NCI-H748 treated with DMSO at 0.1 percent for 48 hours (cell line): ENCODE measurements around the gene ATAD2B.
"Not testable (repeated sequence)": the region's sequence is repeated elsewhere in the genome, so short reads cannot be mapped to it uniquely, and the experiment has no call there.

ENCODE experiments used
- DNase-seq: peaks from one replicate; lab custom pipeline; 2025; lab: John Stamatoyannopoulos, UW

ATAD2B gene

DNA sequence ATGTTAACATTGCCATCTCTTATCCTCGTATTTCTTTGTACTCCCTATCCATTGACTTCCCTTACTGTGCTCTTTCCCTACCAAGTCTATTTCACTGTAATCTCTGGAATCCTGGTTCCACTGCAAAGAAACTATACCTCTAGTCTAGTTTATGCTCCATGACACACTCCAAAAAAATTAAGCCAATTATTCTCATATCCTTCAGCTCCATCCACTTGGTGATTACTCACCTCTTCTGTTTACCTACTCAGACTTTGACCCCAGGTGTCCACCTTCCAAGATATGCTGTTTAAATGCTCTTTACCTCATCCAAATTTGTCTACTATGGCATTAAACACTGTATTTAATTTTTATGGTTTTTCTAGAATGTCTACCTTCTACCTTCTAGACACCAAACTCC lies 137.9 kb downstream of the ATAD2B start:
- no peak for DNase-seq

- no peak for DNase-seq
These were observed 138.8 kb downstream of the ATAD2B start for GRCh38 chr2:23788100-23788499.

GRCh38 chr2:23784971-23785370 lies 142.0 kb downstream of the ATAD2B start:
- DNase-seq, result no peak

- no peak for DNase-seq
These were observed 144.3 kb downstream of the ATAD2B start for GRCh38 chr2:23782646-23783045.

GRCh38 chr2:23782126-23782525 lies 144.8 kb downstream of the ATAD2B start:
- no peak for DNase-seq

- DNase-seq, result not testable (repeated sequence)
These were observed 146.5 kb downstream of the ATAD2B start for GRCh38 chr2:23780465-23780864.

DNA sequence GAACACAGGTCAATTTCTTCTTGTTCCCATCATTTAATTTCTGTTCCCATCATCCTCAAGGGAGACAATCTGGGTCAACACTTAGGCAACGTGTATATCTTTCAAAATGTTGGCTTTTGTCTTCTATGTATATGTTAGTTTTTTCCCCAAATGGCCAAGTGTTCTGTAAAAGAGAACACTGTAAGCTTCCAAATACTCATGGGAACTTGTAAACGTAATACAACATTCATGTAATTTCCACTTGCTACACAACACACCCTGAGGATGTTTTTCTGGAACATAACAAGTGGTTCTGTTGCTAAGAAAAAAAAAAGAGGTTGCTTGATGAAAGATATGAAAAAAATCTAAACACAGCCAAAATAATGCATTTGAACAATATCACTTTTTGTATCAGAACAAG lies 149.1 kb downstream of the ATAD2B start:
- DNase-seq, result no peak

- DNase-seq, result no peak
These were observed 150.9 kb downstream of the ATAD2B start for GRCh38 chr2:23776021-23776420.

GRCh38 chr2:23772684-23773083 lies 154.2 kb downstream of the ATAD2B start:
- DNase-seq, result no peak

DNA sequence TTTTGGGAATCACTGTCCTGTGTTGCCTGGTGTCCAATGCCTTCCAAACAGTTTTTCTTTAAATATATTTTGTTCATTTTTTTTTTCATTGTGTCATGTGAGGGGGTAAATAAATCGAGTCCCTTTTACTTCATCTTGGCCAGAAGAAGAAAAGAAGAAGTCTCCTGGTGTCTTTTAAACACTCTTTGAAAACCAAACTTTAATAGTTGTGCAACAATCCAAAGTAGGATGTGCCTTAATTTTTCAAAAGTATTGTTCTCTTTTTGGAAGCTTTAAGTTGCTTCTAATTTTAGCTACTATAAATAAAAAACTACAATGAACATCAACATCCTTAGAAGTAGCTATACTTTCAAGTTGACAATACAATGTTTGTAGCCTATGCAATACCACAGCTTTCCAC lies 154.9 kb downstream of the ATAD2B start:
- DNase-seq, result no peak

GRCh38 chr2:23769364-23769763 lies 157.6 kb downstream of the ATAD2B start:
- no peak for DNase-seq

GRCh38 chr2:23767876-23768621 lies 158.9 kb downstream of the ATAD2B start:
- DNase-seq, result no peak

GRCh38 chr2:23762141-23762540 lies 164.8 kb downstream of the ATAD2B start:
- no peak for DNase-seq

DNA sequence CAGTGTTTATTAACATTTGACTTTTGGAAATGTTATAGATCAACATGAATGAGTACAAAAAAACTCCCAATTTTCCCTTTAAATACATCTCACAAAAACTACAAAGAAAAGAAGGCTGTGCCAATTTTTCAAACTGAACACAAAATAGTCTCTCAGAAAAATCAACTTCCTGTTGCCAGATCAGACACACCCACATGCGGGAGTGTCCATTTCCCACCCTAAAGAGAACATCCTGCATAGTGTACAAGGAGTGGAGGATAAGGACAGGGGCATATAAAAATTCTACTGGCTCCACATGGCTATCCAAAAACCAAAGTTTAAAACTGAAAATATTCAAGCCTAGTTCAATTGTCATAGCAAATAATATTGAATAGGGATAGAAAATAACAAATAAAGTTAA lies 165.3 kb downstream of the ATAD2B start:
- DNase-seq, result no peak

GRCh38 chr2:23760736-23761135 lies 166.2 kb downstream of the ATAD2B start:
- DNase-seq, result no peak

DNA sequence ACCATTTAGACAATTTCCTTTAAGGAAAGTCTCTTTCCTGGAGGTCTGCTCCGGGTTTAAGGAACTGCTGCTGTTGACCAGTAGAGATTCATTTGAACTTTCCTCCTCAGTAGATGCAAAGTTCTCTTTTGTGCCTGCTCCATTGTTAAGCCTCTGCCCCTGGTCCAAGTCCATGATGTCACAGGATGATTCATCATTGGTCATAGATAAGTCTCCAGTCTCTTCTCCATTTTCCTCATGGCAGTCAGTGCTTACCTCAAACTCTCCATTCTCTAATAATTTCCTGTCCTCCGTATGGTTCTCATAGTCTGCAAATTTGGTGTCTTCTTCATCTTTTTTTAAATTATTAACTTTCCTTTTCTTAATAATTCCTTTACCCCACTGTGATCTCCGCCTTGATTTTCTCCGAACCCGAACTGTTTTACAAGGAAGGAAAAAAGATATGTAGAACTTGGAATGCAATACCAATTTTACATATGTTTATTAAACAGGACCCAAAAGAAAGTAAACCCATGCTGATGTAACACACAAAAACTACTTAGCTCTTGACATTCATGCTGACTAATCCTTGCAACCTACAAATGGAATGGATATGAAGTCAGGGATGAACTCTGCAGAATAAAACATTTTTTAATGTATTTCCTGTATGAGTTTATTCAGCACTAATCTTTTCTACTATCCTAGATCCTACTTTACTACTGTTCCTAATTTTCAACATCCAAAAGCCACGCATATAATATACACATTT lies 169.1 kb downstream of the ATAD2B start:
- no peak for DNase-seq

DNA sequence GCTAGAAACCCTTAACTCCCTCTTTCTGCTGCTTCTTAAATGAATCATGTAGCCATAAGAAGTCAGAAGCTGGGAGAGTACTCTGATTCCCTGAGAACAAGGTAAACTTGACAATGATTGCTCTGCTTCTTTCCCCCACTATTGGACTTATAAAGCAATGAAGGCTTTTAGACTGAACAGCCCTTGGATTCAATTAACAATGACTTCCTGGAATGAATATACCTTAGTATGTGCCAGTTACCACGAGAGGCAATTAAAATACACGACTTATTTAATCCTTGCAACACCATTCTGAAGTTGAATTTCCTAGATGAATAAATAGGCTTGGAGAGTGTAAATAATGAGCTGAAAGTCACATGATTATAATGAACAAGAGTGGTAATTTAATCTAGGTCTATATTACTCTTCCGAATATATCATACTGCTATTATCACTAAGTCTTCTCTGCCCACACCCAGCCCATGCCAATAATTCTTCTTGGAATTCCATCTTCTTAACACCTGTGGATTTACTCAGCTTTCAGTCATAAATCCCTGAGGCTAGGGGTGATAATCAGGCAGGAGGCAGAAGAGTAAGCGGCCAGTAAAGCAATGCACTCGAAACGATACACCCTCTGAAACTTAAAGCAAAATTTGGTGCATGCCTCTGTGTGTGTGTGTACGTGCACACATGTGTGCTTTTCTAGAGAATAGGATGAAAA lies 170.2 kb downstream of the ATAD2B start:
- no peak for DNase-seq

DNA sequence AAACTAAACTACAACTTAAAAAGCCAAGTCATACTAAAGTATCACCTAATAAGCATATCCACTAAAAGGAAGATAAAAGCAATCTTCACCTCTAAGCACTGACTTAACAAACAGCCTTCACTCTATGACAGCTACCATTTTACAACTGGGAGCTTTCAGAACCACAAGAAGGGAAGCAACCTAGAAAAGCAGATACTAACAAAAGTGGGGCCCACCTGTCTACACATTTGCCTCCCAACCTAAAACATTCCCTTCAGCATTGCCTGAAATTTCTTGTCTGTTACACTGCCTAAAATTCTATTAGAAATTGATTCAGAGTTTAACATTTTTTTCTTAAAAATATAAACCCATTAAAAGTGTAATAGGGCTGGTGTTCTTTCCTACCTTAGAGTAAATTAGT lies 172.0 kb downstream of the ATAD2B start:
- no peak for DNase-seq

DNA sequence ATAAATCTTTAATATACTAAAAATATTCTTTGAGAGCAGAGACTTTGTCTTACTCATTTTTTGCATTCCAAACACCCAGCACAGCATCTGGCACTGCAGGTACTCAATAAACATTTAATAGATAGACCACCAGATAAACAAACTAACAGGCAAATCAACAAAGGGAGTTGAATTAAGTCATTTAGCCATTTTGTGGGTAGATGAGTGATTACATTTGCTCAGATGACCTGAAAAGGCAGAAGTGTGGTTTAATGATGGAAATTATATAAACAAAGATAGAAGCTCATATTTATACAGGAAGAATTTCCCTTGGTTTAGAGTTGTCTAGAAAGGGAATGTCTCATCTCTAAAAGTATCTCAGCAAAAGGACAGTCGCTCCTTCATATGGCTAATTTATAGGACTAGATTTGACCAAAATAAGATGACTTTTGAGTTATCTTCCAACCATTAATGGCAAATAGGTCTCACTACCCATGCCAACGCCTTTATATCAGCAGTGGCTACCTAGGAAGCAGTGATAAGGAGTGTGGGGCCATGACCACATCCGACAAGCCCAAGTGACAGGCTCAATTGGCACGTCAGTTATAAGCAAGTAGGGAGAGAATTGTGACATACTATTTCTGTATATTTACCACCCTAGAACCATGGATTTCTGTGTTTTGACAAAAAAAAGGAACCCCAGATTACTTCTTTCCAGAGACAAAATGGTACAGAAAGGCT lies 173.5 kb downstream of the ATAD2B start:
- no peak for DNase-seq

DNA sequence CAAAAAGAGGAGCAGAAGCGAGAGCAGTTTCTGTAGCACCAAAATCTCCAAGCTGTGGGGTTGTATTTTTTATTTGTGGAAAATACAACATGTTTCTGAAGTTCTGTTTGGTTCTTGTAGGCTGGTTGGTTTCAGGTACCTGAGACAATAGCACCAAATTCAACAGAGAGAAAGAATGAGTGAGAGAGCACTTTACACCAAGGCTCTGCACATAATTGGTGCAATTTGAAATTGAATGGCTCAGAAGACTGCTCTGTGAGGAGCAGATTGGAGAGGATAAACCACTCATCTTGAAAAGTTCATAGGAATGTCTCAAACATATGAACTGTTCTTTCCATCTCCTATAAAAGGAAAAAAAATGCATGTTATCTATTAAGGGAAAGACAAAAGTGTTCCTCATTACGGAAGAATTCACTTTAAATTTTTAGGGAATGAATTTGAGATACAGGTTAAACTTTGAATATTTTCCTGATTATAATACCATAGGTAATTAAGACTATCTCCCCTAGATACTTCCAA lies 175.1 kb downstream of the ATAD2B start:
- DNase-seq, result no peak

DNA sequence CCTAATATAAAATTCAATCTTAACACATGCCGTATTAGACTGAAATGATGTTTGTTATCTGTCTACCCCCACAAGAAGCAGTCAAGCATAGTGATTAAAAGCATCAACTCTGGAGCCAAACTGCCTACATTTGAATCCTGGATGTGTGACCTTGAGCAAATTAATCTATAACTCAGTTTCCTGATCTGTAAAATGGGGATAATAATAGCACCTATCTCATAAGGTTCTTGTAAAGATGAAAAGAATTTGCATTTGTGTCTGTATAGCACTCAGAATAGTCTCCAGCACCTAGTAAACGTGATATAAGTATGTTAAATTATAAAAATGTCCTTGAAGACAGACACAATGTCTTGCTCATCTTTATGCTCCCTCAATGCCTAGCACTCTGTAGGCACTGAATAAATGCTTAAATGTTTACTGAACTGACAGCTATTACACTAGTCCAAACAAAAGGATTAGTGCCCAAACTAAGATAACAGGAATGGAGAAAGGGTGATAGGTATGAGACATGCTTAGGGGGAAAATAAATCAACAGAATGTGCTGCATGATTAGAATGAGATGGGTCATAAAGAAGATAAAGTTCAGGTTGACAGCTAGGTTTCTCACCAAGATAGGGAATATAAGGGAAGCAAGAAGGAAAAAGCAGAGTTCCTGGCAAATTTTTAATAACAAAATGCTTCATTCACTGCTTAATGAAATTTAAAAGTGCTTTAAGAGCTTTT lies 180.6 kb downstream of the ATAD2B start:
- no peak for DNase-seq
